Stomach (tissue), 4 donors: ENCODE measurements around the gene ARHGEF4.

Source experiments
- EP300 ChIP-seq: sonication (generic); formaldehyde crosslinking; IDR thresholded peaks from one replicate; pipeline ENCODE4 v1.6.1; 2017; ENCODE audit warnings: antibody characterized with exemption
- POLR2A ChIP-seq, 4 donors: fragments of 450-650 bp; IDR thresholded peaks; one replicate each; pipeline ENCODE4 v1.6.1; 2016; ENCODE audit warnings: antibody characterized with exemption in 4 of 4, control low read depth in 2 of 4, mild to moderate bottlenecking in 1 of 4, moderate library complexity in 1 of 4
- POLR2AphosphoS5 ChIP-seq, 3 donors: sonication (generic); formaldehyde crosslinking; IDR thresholded peaks; one replicate each; pipeline ENCODE4 v1.6.1; 2016; ENCODE audit warnings: antibody characterized with exemption in 3 of 3
- TF ChIP-seq, protein P1 (sequence below), 7 experiments: fragments of 450-650 bp in 4 of 7; fragments of 200-600 bp in 3 of 7; sonication (generic) in 3 of 7; IDR thresholded peaks; one replicate each; pipeline ENCODE4 v1.5.1; 2016 to 2019; ENCODE audit warnings: antibody characterized with exemption in 7 of 7, control low read depth in 2 of 7, mild to moderate bottlenecking in 1 of 7

DNA sequence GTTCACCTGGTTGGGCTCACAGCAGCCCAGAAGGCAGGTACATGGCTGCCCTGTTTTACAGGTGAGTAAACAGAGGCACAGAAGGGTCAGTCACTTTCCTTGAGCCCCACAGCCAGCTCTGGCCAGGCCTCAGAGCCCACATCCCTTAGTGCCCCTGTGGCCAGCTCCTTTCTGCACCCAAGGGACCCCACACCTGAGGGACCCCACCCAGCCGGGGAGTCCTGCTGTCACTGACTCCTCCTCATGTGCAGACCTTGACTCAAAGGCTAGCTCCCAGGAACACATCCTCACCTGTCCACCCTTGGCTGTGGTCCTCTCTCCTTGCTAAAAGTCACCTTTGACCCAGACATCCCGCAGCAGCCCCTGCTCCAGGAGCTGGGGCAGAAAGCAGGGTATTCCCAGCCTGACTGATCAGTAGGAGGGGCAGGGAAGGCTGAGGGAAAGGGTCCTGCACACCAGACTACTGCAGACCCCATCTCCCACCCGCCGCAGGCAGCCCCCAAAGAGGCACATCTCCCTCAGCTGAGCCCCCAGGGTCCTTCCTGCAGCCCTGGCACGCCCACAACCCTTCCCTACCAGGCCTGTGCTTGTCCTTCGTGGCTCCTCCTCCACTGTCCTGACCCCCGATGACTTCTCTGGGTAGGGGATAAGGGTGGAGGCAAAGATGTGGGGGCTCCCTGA, 9.8 kb upstream of the ARHGEF4 start:
- no peak for TF ChIP-seq POLR2A (IDR thresholded peaks at IDR 0.05)
- TF ChIP-seq POLR2AphosphoS5 (IDR thresholded peaks at IDR 0.05): no peak
- TF ChIP-seq, protein P1, sequence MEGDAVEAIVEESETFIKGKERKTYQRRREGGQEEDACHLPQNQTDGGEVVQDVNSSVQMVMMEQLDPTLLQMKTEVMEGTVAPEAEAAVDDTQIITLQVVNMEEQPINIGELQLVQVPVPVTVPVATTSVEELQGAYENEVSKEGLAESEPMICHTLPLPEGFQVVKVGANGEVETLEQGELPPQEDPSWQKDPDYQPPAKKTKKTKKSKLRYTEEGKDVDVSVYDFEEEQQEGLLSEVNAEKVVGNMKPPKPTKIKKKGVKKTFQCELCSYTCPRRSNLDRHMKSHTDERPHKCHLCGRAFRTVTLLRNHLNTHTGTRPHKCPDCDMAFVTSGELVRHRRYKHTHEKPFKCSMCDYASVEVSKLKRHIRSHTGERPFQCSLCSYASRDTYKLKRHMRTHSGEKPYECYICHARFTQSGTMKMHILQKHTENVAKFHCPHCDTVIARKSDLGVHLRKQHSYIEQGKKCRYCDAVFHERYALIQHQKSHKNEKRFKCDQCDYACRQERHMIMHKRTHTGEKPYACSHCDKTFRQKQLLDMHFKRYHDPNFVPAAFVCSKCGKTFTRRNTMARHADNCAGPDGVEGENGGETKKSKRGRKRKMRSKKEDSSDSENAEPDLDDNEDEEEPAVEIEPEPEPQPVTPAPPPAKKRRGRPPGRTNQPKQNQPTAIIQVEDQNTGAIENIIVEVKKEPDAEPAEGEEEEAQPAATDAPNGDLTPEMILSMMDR (IDR thresholded peaks at IDR 0.05): no peak
- no peak for TF ChIP-seq EP300
